HepG2 (cell line): ENCODE measurements around the gene RAPSN. TPM values are rescaled to one million over a fixed set of nuclear protein-coding genes. Genes with fewer than 3 reads are reported as not detected.

Source experiments
- ATAC-seq: fragments of 200-7000 bp; cut with Tn5 transposase; 3 replicates; pipeline ENCODE4 v1.9.1; 2020; ENCODE audit warnings: mild to moderate bottlenecking, moderate library complexity
- BruUV-seq: library from RNA; stranded (reverse); fragments of 400-500 nt; replicated peaks from 2 replicates; lab custom pipeline; 2021; lab: Mats Ljungman, UMichigan
- CTCF ChIA-PET: fragments of 300-600 bp; formaldehyde crosslinking; extraction: SDS; loops from one replicate; lab custom pipeline; 2021; ENCODE audit warnings: low total read pairs, inconsistent platforms, low intra/inter-chr PET ratio; lab: Yijun Ruan, JAX
- POLR2A ChIA-PET: fragments of 350-600 bp; sonication (Branson Sonifier 250); formaldehyde crosslinking; loops from one replicate; lab custom pipeline; 2020; ENCODE audit warnings: antibody characterized with exemption, inconsistent platforms; lab: Yijun Ruan, JAX
- DNase-seq: peaks from one replicate; pipeline ENCODE4 v3.0.0-alpha.2; 2015; ENCODE audit warnings: low spot score
- FAIRE-seq: peaks from 3 replicates; lab custom pipeline; 2011; peaks lifted over from hg19 to GRCh38; lab: Jason Lieb, UNC
- H2AFZ ChIP-seq: one replicate; pipeline ENCODE4 v1.6.1; 2011; ENCODE audit warnings: low read length, inconsistent platforms
- H3K27ac ChIP-seq: fragments of 300-600 bp; 3 replicates; pipeline ENCODE4 v1.8.0; 2011; ENCODE audit warnings: mixed run types, mild to moderate bottlenecking, mixed read lengths, low read length, inconsistent platforms; ENCODE audit not compliant: insufficient read depth; ENCODE audit errors: extremely low read length
- H3K27me3 ChIP-seq, 2 experiments: fragments of 200-600 bp in 1 of 2; 2 replicates in 1 of 2; 3 replicates in 1 of 2; pipeline versions ENCODE4 v1.6.0 to v1.8.0; 2011; ENCODE audit warnings: low read length in 2 of 2, mild to moderate bottlenecking in 2 of 2, moderate library complexity in 2 of 2, inconsistent platforms in 1 of 2; ENCODE audit not compliant: insufficient read depth in 2 of 2, control insufficient read depth in 1 of 2
- H3K36me3 ChIP-seq, 2 experiments: fragments of 200-600 bp in 1 of 2; replicated peaks in 1 of 2; 2 replicates in 1 of 2; 3 replicates in 1 of 2; pipeline versions ENCODE4 v1.5.1 to v1.8.0; 2011; ENCODE audit warnings: low read length in 2 of 2, inconsistent platforms in 1 of 2; ENCODE audit not compliant: insufficient read depth in 2 of 2, control insufficient read depth in 1 of 2
- H3K4me1 ChIP-seq: 2 replicates; pipeline ENCODE4 v1.5.1; 2012; ENCODE audit warnings: low read length, inconsistent platforms; ENCODE audit not compliant: insufficient read depth
- H3K4me2 ChIP-seq: 2 replicates; pipeline ENCODE4 v1.6.0; 2011; ENCODE audit warnings: low read depth, low read length, inconsistent platforms
- H3K4me3 ChIP-seq, 3 experiments: fragments of 200-600 bp in 1 of 3; sonication (generic), shearing (Covaris generic) in 1 of 3; replicated peaks in 1 of 3; 2 replicates each; pipeline ENCODE4 v1.5.1; 2011 to 2016; ENCODE audit warnings: low read length in 3 of 3, inconsistent platforms in 2 of 3, low read depth in 2 of 3, mild to moderate bottlenecking in 2 of 3, control low read depth in 1 of 3, mixed read lengths in 1 of 3; ENCODE audit not compliant: insufficient read depth in 1 of 3
- H3K79me2 ChIP-seq: one replicate; pipeline ENCODE4 v1.6.1; 2011; ENCODE audit warnings: low read length, inconsistent platforms; ENCODE audit not compliant: insufficient read depth
- H3K9ac ChIP-seq: 2 replicates; pipeline ENCODE4 v1.6.0; 2011; ENCODE audit warnings: mild to moderate bottlenecking, low read depth, low read length, inconsistent platforms; ENCODE audit not compliant: insufficient read depth
- H3K9me3 ChIP-seq: 2 replicates; pipeline ENCODE4 v1.5.1; 2012; ENCODE audit warnings: mild to moderate bottlenecking, low read length
- H4K20me1 ChIP-seq: 2 replicates; pipeline ENCODE4 v1.6.0; 2011; ENCODE audit warnings: inconsistent platforms, mild to moderate bottlenecking, low read length, moderate library complexity; ENCODE audit not compliant: insufficient read depth
- HES4 ChIP-seq: sonication (generic); formaldehyde crosslinking; IDR thresholded peaks from 2 replicates; pipeline ENCODE4 v1.9.0; 2021; ENCODE audit warnings: mild to moderate bottlenecking, missing genetic modification reagents, borderline replicate concordance
- KLF15 ChIP-seq: sonication (generic); formaldehyde crosslinking; IDR thresholded peaks from 2 replicates; pipeline ENCODE4 v1.8.1; 2023; ENCODE audit warnings: borderline replicate concordance, mild to moderate bottlenecking, inconsistent platforms, missing genetic modification reagents, mixed read lengths
- KLF6 ChIP-seq: IDR thresholded peaks from 2 replicates; pipeline ENCODE4 v1.8.0; 2016; ENCODE audit warnings: missing biosample characterization, missing genetic modification reagents
- MIXL1 ChIP-seq: IDR thresholded peaks from 2 replicates; pipeline ENCODE4 v1.6.1; 2016
- NFIB ChIP-seq: sonication (generic); formaldehyde crosslinking; IDR thresholded peaks from 2 replicates; pipeline ENCODE4 v1.9.0; 2021; ENCODE audit warnings: missing genetic modification reagents, mild to moderate bottlenecking, borderline replicate concordance
- POLR2G ChIP-seq: fragments of 200-400 bp; formaldehyde crosslinking; IDR thresholded peaks from 2 replicates; pipeline ENCODE4 v1.6.1; 2018; ENCODE audit warnings: mild to moderate bottlenecking, low read depth, low read length, moderate library complexity
- RBM22 ChIP-seq: fragments of 200-400 bp; formaldehyde crosslinking; optimal IDR thresholded peaks from 2 replicates; pipeline ENCODE3; 2017; ENCODE audit warnings: mild to moderate bottlenecking, low read length, moderate library complexity
- THAP11 ChIP-seq: IDR thresholded peaks from 2 replicates; pipeline ENCODE4 v1.6.1; 2016; ENCODE audit warnings: missing biosample characterization, missing genetic modification reagents
- ZFP82 ChIP-seq: sonication (generic); formaldehyde crosslinking; IDR thresholded peaks from 2 replicates; pipeline ENCODE4 v1.5.1; 2020; ENCODE audit warnings: mild to moderate bottlenecking, missing genetic modification reagents, borderline replicate concordance
- ZNF451 ChIP-seq: sonication (generic); formaldehyde crosslinking; IDR thresholded peaks from 2 replicates; pipeline ENCODE4 v1.5.0; 2020; ENCODE audit warnings: mild to moderate bottlenecking, missing genetic modification reagents
- ZNF629 ChIP-seq: sonication (generic); formaldehyde crosslinking; conservative IDR thresholded peaks from 2 replicates; pipeline ENCODE4 v1.5.0; 2020; ENCODE audit warnings: missing genetic modification reagents
- WGBS: methylation state at CpG from one replicate; pipeline ENCODE4 v1.1.6; 2017; ENCODE audit warnings: low lambda C conversion rate; 5-methylcytosine and 5-hydroxymethylcytosine counted together
- in situ Hi-C: cut with HindIII; loops from 2 replicates; pipeline ENCODE4 v1.10.0; 2017; ENCODE audit warnings: low pct_unique_long_range_greater_than_20kb; ENCODE audit not compliant: extremely low pct_ligation_motif_present
- intact Hi-C: fragments of 100-400 bp; cut with micrococcal nuclease; formaldehyde crosslinking; loops from one replicate; pipeline ENCODE4 v1.10.0; 2022; ENCODE audit not compliant: unreplicated experiment
- polyA plus RNA-seq, 8 experiments: library from polyadenylated mRNA; depleted of rRNA in 3 of 8; stranded (reverse) in 7 of 8; unstranded in 1 of 8; fragments of >200 nt; fragmentation: Illumina TruSeq in 4 of 8; extraction: Trizol in 4 of 8; gene quantifications; 2 replicates each; pipeline versions ENCODE4 v1.2.1 to v1.2.3, GENCODE V29; 2011 to 2016; ENCODE audit warnings: low read depth in 4 of 8, missing spikeins in 1 of 8, mixed read lengths in 1 of 8; ENCODE audit not compliant: insufficient read depth in 1 of 8
- total RNA-seq, 5 experiments: library from RNA; depleted of rRNA; stranded (reverse); fragments of >200 nt; fragmentation: Illumina TruSeq; extraction: Trizol; gene quantifications; 2 replicates each; pipeline ENCODE4 v1.2.3, GENCODE V29; 2016; ENCODE audit warnings: low read depth in 1 of 5
- TF ChIP-seq, protein P1 (sequence below): sonication (generic); formaldehyde crosslinking; IDR thresholded peaks from 2 replicates; pipeline ENCODE4 v1.4.0; 2020; ENCODE audit warnings: missing genetic modification reagents
- TF ChIP-seq, protein P2 (sequence below), 2 experiments: sonication (generic) in 1 of 2; formaldehyde crosslinking in 1 of 2; IDR thresholded peaks; 2 replicates each; pipeline versions ENCODE4 v1.5.1 to v1.6.1; 2011 to 2020; ENCODE audit warnings: borderline replicate concordance in 1 of 2, low read depth in 1 of 2, low read length in 1 of 2, mild to moderate bottlenecking in 1 of 2, missing genetic modification reagents in 1 of 2, moderate library complexity in 1 of 2
- TF ChIP-seq, protein P3 (sequence below): sonication (generic); formaldehyde crosslinking; IDR thresholded peaks from 2 replicates; pipeline ENCODE4 v1.4.0; 2020; ENCODE audit warnings: missing genetic modification reagents

RAPSN gene
- total and polyA plus RNA-seq, 2 of the 13 experiments (the other 11 are each of a cell fraction or from before 2014, with no cell fraction given): 0.15 to 1.2 TPM

GRCh38 chr11:47413908-47414684, 34.8 kb downstream of the RAPSN start:
- ChIA-PET POLR2A (interaction anchor here (0.7 kb wide), 1 partner anchor 24 kb away, joined by 5 read pairs; no protein-coding TSS in a partner anchor), CTCF (no interaction called here)
- 93% methylated on average over 13 of the region's 16 CpGs for WGBS
- Histone ChIP-seq H3K4me3 (no peak overlapping the region), H3K9ac (no peak overlapping the region), H3K4me1 (peaks cover 13% of the 10 kb centered on the region), H4K20me1 (no peaks in the 10 kb centered on the region), H3K27me3 (no peaks in the 10 kb centered on the region), H2AFZ (no peak overlapping the region), H3K9me3 (no peaks in the 10 kb centered on the region), H3K36me3 (peaks cover 17 to 18% of the 10 kb centered on the region in 2 experiments; a peak in 4 of 5 replicates), H3K27ac (no peak overlapping the region), H3K79me2 (peaks cover 4% of the 10 kb centered on the region), H3K4me2 (no peak overlapping the region)
- TF ChIP-seq, protein P1, sequence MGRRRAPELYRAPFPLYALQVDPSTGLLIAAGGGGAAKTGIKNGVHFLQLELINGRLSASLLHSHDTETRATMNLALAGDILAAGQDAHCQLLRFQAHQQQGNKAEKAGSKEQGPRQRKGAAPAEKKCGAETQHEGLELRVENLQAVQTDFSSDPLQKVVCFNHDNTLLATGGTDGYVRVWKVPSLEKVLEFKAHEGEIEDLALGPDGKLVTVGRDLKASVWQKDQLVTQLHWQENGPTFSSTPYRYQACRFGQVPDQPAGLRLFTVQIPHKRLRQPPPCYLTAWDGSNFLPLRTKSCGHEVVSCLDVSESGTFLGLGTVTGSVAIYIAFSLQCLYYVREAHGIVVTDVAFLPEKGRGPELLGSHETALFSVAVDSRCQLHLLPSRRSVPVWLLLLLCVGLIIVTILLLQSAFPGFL (CRISPR knock-in tag): no peak
- TF ChIP-seq ZFP82: no peak
- no peak for TF ChIP-seq ZNF629 (CRISPR knock-in tag)
- no peak for TF ChIP-seq KLF6 (CRISPR knock-in tag)
- TF ChIP-seq NFIB (CRISPR knock-in tag): no peak
- no peak for TF ChIP-seq KLF15
- no peak for TF ChIP-seq HES4 (CRISPR knock-in tag)
- TF ChIP-seq MIXL1 (CRISPR knock-in tag): no peak
- TF ChIP-seq, protein P2, sequence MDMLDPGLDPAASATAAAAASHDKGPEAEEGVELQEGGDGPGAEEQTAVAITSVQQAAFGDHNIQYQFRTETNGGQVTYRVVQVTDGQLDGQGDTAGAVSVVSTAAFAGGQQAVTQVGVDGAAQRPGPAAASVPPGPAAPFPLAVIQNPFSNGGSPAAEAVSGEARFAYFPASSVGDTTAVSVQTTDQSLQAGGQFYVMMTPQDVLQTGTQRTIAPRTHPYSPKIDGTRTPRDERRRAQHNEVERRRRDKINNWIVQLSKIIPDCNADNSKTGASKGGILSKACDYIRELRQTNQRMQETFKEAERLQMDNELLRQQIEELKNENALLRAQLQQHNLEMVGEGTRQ (IDR thresholded peaks at IDR 0.05; ENCODE audit: low read depth, low read length): no peak
- TF ChIP-seq, protein P2 (CRISPR knock-in tag; IDR thresholded peaks at IDR 0.05; ENCODE audit: borderline replicate concordance): no peak
- TF ChIP-seq POLR2G: no peak
- TF ChIP-seq, protein P3, sequence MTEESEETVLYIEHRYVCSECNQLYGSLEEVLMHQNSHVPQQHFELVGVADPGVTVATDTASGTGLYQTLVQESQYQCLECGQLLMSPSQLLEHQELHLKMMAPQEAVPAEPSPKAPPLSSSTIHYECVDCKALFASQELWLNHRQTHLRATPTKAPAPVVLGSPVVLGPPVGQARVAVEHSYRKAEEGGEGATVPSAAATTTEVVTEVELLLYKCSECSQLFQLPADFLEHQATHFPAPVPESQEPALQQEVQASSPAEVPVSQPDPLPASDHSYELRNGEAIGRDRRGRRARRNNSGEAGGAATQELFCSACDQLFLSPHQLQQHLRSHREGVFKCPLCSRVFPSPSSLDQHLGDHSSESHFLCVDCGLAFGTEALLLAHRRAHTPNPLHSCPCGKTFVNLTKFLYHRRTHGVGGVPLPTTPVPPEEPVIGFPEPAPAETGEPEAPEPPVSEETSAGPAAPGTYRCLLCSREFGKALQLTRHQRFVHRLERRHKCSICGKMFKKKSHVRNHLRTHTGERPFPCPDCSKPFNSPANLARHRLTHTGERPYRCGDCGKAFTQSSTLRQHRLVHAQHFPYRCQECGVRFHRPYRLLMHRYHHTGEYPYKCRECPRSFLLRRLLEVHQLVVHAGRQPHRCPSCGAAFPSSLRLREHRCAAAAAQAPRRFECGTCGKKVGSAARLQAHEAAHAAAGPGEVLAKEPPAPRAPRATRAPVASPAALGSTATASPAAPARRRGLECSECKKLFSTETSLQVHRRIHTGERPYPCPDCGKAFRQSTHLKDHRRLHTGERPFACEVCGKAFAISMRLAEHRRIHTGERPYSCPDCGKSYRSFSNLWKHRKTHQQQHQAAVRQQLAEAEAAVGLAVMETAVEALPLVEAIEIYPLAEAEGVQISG (CRISPR knock-in tag): no peak
- no peak for TF ChIP-seq ZNF451 (CRISPR knock-in tag)
- TF ChIP-seq THAP11 (CRISPR knock-in tag): no peak
- TF ChIP-seq RBM22: no peak
- no TSS peak for BruUV-seq
- ATAC-seq: peak; percentile 3; the same call in 2 of the 3 replicates
- in situ Hi-C loops (no loop called here), intact Hi-C loops (no loop called here)
- no peak for DNase-seq
- no peak for FAIRE-seq
